Muscle of leg (tissue), 11 donors: Measurements from ENCODE around the gene LSM4. TPM values are rescaled to one million over a fixed set of nuclear protein-coding genes. Genes with fewer than 3 reads are reported as not detected.

Experiments
- DNase-seq: peaks from one replicate; pipeline ENCODE4 v3.0.0; 2013
- H3K27ac ChIP-seq: one replicate; pipeline ENCODE4 v1.5.1; 2013; ENCODE audit warnings: mild to moderate bottlenecking, low read length, control low read depth
- H3K27me3 ChIP-seq: one replicate; pipeline ENCODE4 v1.6.1; 2013; ENCODE audit warnings: low read length; ENCODE audit not compliant: control insufficient read depth, insufficient read depth
- H3K36me3 ChIP-seq: one replicate; pipeline ENCODE4 v1.6.1; 2013; ENCODE audit warnings: low read length; ENCODE audit not compliant: control insufficient read depth, insufficient read depth
- H3K4me1 ChIP-seq: one replicate; pipeline ENCODE4 v1.6.1; 2013; ENCODE audit warnings: low read length; ENCODE audit not compliant: control insufficient read depth, insufficient read depth
- H3K4me3 ChIP-seq: one replicate; pipeline ENCODE4 v1.5.1; 2013; ENCODE audit warnings: low read length, control low read depth
- H3K9me3 ChIP-seq: replicated peaks from 2 replicates; pipeline ENCODE4 v1.6.1; 2013; ENCODE audit warnings: low read depth, low read length; ENCODE audit not compliant: control insufficient read depth
- WGBS: methylation state at CpG from one replicate; pipeline ENCODE4 v1.1.5; 2013; ENCODE audit warnings: missing lambda C conversion rate; ENCODE audit not compliant: insufficient coverage; 5-methylcytosine and 5-hydroxymethylcytosine counted together
- polyA plus RNA-seq, 8 donors: library from polyadenylated mRNA; unstranded; fragments of 120-200 nt; gene quantifications; one replicate each; pipeline versions ENCODE4 v1.2.1 to v1.2.3, GENCODE V29; 2013; ENCODE audit warnings: inconsistent platforms in 1 of 8, low replicate concordance in 1 of 8; ENCODE audit not compliant: insufficient read length in 8 of 8, insufficient read depth in 1 of 8
- total RNA-seq: library from RNA; stranded (reverse); fragments of 120-200 nt; gene quantifications from one replicate; pipeline ENCODE4 v1.2.4, GENCODE V29; 2013

Gene LSM4
- total and polyA plus RNA-seq, 9 donors = 85.2 to 129 (median 93.2) TPM

DNA sequence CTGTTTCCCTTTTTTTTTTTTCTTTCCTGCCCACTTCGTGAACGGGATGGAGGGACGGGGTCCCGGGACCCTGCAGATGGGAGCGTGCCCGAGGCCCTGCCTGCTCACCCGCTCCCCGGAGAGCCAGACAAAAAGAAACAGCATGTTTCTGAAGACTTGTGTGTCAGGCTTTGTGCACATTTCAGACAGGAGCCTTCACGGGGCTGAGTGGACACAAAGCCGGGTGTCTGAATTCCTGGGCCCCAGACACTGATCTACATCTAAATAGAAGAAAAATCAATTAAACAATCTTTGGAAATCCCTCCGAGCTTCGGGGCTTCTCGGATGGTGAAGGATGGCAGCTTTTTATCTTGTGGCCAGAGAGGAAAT, 21.7 kb upstream of the LSM4 start:
- 43% methylated on average over 6 of the region's 13 CpGs for WGBS
- peaks cover 9% of the 10 kb centered on the region for H3K36me3 ChIP-seq
- no peak overlapping the region for H3K27ac ChIP-seq
- H3K4me1 ChIP-seq = peaks cover 17% of the 10 kb centered on the region
- H3K4me3 ChIP-seq = no peak overlapping the region
- no peaks in the 10 kb centered on the region for H3K27me3 ChIP-seq
- no peak for DNase-seq
- H3K9me3 ChIP-seq = no peaks in the 10 kb centered on the region

DNA sequence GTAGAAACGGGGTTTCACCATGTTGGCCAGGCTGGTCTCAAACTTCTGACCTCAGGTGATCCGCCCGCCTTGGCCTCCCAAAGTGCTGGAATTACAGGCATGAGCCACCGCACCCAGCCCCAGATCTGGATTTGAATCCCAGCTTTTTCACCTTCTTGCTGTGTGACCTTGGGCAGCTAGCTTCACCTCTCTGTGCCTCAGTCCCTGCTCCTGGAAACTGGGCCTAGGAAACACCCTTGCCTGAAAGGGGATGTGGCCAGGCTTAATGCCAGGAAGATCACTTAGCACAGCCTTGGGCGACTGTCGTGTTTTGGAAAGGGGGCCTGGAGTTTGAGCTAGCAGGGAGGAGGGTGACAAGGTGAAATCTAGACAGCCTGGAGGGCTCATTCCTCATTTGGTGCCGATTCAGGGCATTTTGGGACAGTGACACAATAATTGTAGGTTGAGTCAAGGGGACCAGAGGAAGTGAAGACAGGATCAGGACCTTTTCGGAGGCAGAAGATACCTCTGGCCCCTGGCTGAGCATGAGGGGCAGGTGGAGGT, 19.3 kb upstream of the LSM4 start:
- no peak overlapping the region for H3K27ac ChIP-seq
- peaks cover 9% of the 10 kb centered on the region for H3K36me3 ChIP-seq
- WGBS = 78% methylated on average over 8 of the region's 8 CpGs
- H3K27me3 ChIP-seq = no peaks in the 10 kb centered on the region
- no peak for DNase-seq
- H3K9me3 ChIP-seq = no peaks in the 10 kb centered on the region
- H3K4me1 ChIP-seq = peaks cover 17% of the 10 kb centered on the region
- H3K4me3 ChIP-seq = no peak overlapping the region

DNA sequence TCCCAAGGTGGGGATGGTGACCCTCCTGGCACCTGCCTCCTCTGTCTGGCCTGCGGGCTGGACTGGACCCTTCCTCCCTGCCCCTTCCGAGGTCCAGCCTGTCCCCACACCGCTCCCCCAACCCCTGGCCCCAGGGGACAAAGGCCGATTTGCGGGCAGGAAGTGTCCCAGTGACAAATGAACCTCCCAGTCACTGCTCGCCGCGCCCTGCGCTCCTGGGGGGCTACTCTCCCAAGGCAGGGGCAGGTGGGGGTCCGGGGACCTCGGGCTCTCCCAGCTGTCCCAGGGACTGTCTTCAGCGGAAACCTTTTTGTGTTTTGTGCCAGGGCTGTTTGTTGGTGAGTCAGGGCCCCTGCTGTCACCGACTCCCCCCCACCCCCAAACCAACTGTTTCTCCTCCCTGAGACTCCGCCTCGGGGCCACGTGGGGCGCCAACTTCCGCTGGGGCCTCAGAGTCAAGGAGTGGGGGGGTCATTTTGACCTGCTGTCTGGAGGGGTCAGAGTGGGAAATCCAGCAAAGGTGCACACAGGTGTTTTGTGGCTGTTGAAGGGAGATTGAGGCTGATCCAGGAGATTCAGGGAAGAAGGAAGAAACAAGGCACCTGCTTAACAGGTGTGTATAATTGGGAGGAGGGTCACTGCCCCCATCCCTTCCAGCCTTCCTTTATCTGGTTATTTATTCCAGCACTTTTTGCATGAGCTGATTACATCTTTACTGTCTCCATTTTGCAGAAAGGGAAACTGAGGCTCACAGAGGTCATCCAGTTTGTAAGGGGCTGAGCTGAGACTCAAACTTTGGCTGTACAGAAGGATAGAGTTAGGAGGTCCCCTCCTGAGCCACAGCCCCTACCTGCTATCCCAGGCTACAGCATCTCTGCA, 18.4 kb upstream of the LSM4 start:
- peaks cover 17% of the 10 kb centered on the region for H3K4me1 ChIP-seq
- no peaks in the 10 kb centered on the region for H3K9me3 ChIP-seq
- peaks cover 9% of the 10 kb centered on the region for H3K36me3 ChIP-seq
- 3% methylated on average over 5 of the region's 18 CpGs for WGBS
- no peaks in the 10 kb centered on the region for H3K27me3 ChIP-seq
- DNase-seq = peak; percentile 56
- peak overlapping the region; percentile 81 for H3K4me3 ChIP-seq
- H3K27ac ChIP-seq = peak overlapping the region; percentile 42

DNA sequence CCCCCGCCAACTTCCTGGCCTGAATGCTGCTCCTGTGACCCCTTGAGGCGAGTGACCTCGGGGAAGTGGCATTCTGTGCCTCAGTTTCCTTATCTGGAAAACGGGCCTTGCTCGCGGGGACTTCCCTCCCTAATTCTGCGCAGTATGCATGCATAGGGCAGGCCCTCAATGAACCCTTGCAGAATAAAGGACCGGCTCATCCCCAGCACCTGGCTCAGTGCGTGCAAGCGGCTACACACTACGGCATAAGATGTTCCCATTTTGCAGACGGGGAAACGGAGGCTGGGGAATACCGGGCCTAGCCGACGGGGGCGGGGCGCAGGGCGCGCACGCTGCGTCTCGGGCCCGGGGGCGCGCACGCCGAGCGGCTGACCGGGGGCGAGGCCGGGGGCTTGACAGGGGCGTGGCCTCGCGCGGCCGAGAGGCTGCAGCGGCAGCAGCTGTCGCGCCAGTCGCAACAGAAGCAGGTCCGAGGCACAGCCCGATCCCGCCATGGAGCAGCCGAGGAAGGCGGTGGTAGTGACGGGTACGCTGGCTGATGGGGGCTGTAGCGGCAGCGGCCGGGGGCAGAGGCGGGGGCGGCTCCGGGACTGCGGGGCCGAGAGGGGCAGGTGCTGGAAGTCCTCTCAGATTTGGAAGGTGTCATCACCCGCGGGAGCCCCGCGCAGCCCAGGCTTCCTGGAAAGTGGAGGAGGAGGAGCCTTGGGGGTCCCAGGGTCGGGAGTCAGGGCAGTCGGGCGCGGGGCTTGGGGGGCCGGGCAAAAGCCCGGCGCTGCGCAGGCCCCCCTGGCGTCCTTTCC, 17.5 kb upstream of the LSM4 start, which contains the start of gene PGPEP1:
Gene PGPEP1, plus strand, starts transcription at position 409 of the 800 bp plus-strand sequence. Its CDS starts 84 bp downstream, at position 493.
- Histone ChIP-seq H3K4me3 (peak within 1 kb of the TSS; percentile 81), H3K9me3 (no peaks in the 10 kb centered on the region), H3K36me3 (peaks cover 9% of the 10 kb centered on the region), H3K27ac (peak within 1 kb of the TSS; percentile 42), H3K27me3 (no peaks in the 10 kb centered on the region), H3K4me1 (peaks cover 17% of the 10 kb centered on the region)
- WGBS = 6% methylated on average over 62 of the region's 69 CpGs
- peak; percentile 85 for DNase-seq

DNA sequence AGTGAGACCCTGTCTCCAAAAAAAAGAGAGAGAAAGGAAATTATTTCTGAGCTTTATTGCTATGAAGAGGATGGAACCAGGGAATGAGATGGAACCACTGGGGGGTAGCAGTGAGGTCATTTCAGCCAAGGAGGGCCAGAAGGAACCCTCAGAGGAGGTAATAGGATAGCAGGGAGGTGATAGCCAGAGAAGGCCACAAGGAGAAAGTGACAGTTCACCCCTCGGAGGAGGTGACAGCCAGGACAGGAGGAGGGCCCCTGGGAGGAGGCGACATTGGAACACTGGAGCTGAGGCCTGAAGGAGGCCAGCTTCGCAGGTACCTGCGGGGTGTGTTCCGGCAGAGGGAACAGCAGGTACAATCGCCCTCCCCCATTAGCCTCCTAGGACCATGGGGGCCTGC, 16.8 kb upstream of the LSM4 start:
- Histone ChIP-seq H3K36me3 (peaks cover 7% of the 10 kb centered on the region), H3K4me1 (peaks cover 17% of the 10 kb centered on the region), H3K27me3 (no peaks in the 10 kb centered on the region), H3K27ac (no peak overlapping the region), H3K9me3 (no peaks in the 10 kb centered on the region), H3K4me3 (peak overlapping the region; percentile 81)
- no peak for DNase-seq
- 36% methylated on average over 6 of the region's 6 CpGs for WGBS

DNA sequence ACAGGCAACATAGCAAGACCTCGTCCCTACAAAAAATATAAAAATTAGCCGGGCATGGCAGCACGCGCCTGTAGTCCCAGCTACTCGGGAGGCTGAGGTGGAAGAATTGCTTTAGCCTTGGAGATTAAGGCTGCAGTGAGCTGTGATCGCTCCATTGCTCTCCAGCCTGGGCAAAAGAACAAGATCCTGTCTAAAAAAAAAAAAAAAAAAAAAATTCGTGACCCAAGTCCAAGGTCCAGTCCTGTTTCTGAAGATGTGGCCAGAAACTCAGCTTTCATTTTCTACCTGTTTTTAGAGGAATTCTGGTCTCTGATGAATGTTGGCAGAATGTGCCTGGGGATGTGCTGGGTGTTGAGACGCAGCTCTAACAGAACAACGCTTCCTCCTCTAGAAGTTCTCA, 15.7 kb upstream of the LSM4 start:
- Histone ChIP-seq H3K4me3 (no peak overlapping the region), H3K9me3 (no peaks in the 10 kb centered on the region), H3K4me1 (peaks cover 17% of the 10 kb centered on the region), H3K27ac (no peak overlapping the region), H3K27me3 (no peaks in the 10 kb centered on the region), H3K36me3 (peaks cover 3% of the 10 kb centered on the region)
- DNase-seq = no peak
- no CpG with 5 or more reads among the region's 9 CpGs for WGBS

DNA sequence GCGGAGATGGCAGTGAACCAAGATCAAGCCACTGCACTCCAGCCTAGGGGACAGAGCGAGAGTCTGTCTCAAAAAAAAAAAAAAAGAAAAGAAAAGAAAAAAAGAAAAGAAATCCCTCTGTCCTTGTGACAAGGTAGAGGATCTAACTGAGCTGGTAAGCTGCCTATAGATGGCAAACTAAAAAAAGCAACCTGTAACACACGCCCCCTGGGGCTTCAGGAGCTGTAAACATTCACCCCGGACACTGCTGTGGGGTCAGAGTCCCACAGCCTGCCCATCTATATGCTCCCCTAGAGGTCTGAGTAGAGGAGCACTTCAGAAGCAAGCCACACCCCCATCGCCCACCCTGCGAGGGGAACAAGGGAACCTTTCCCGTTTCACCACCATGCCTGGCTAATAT, 13.2 kb upstream of the LSM4 start:
- 33% methylated on average over 3 of the region's 7 CpGs for WGBS
- Histone ChIP-seq H3K27ac (no peak overlapping the region), H3K9me3 (no peaks in the 10 kb centered on the region), H3K36me3 (no peaks in the 10 kb centered on the region), H3K27me3 (no peaks in the 10 kb centered on the region), H3K4me3 (no peak overlapping the region), H3K4me1 (peaks cover 11% of the 10 kb centered on the region)
- no peak for DNase-seq

DNA sequence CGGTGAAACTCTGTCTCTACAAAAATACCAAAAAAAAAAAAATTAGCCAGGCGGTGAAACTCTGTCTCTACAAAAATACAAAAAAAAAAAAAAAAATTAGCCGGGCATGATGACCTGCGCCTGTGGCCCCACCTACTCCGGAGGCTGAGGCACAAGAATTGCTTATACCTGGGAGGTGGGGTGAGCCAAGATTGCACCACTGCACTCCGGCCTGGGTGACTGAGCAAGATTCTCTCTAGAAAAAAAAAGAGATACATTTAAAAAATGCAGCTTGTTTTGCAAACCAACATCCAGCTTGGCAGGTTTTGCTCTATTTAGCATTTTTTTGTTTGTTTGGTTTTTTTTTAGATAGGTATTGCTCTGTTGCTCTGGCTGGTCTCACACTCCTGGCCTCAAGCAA, 10.8 kb upstream of the LSM4 start:
- WGBS = 80% methylated on average over 1 of the region's 6 CpGs
- Histone ChIP-seq H3K4me3 (no peak overlapping the region), H3K9me3 (no peaks in the 10 kb centered on the region), H3K4me1 (peaks cover 7% of the 10 kb centered on the region), H3K36me3 (no peaks in the 10 kb centered on the region), H3K27ac (no peak overlapping the region), H3K27me3 (no peaks in the 10 kb centered on the region)
- DNase-seq = no peak

DNA sequence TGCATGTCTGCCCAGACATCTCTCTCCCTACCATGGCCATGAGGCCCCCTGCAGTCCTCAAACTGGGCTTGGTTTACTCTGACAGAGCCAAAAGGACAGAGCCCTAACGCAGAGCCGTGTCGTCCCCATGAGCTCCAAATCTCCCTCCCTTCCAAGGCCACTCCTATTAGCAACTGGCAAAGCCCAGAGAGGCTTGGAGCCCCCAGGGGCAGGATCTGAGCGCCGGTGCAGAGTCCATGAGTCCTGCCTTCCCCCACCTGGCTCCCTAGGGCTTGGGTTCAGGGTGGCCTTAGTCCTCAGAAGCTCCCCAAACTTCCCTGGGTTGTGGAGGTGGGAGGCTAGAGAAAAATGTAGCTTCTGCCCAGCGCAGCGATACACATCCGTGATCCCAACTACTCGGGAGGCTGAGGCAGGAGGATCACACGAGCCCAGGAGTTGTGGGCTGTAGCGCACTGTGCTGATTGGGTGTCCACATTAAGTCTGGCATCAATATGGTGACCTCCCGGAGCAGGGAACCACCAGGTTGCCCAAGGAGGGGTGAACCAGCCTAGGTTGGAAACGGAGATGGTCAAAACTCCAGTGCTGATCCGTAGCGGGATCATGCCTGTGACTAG, 10.1 kb upstream of the LSM4 start:
- 86% methylated on average over 11 of the region's 15 CpGs for WGBS
- peaks cover 11% of the 10 kb centered on the region for H3K4me1 ChIP-seq
- no peak for DNase-seq
- no peaks in the 10 kb centered on the region for H3K36me3 ChIP-seq
- H3K9me3 ChIP-seq = no peaks in the 10 kb centered on the region
- H3K27me3 ChIP-seq = no peaks in the 10 kb centered on the region
- H3K4me3 ChIP-seq = no peak overlapping the region
- no peak overlapping the region for H3K27ac ChIP-seq

DNA sequence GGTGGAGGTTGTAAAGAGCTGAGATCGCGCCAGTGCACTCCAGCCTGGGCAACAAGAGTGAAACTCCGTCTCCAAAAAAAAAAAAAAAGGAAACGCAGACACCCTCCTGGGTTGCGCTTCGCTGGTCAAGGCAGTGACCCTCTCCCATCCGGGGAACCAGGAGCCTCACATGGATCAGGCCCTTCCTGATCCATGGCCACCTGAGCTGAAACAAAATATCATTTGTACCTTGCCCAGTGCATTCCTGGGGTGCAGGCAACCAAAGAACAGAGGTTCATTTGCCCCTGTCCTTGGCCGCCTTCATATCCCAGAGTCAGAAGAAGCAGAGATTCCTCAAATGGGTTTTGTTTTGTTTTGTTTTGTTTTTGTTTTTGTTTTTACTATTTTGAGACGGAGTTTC, 8.0 kb upstream of the LSM4 start:
- no peak overlapping the region for H3K4me3 ChIP-seq
- no peaks in the 10 kb centered on the region for H3K36me3 ChIP-seq
- 83% methylated on average over 4 of the region's 9 CpGs for WGBS
- H3K27ac ChIP-seq = no peak overlapping the region
- H3K9me3 ChIP-seq = no peaks in the 10 kb centered on the region
- no peaks in the 10 kb centered on the region for H3K27me3 ChIP-seq
- DNase-seq = no peak
- peaks cover 11% of the 10 kb centered on the region for H3K4me1 ChIP-seq
